Smooth muscle cell (in vitro differentiated cells): ENCODE measurements around the gene SLC39A8. TPM values are rescaled to one million over a fixed set of nuclear protein-coding genes. Genes with fewer than 3 reads are reported as not detected.

ENCODE experiments used
- DNase-seq: peaks from one replicate; lab custom pipeline; 2025; ENCODE audit not compliant: unreplicated experiment; lab: John Stamatoyannopoulos, UW
- H2AFZ ChIP-seq: fragments of 200-600 bp; sonication (generic); 2 replicates; pipeline ENCODE4 v1.6.0; 2016; ENCODE audit warnings: antibody characterized with exemption, low read depth, mild to moderate bottlenecking
- H3F3A ChIP-seq: fragments of 200-600 bp; sonication (generic); 2 replicates; pipeline ENCODE4 v1.6.0; 2017; ENCODE audit warnings: antibody characterized with exemption, low read depth
- H3K27ac ChIP-seq: fragments of 200-600 bp; sonication (generic); 2 replicates; pipeline ENCODE4 v1.5.1; 2016; ENCODE audit warnings: low read depth, mild to moderate bottlenecking
- H3K27me3 ChIP-seq: fragments of 200-600 bp; sonication (generic); 2 replicates; pipeline ENCODE4 v1.6.1; 2016; ENCODE audit warnings: low read depth, mild to moderate bottlenecking
- H3K36me3 ChIP-seq: fragments of 200-600 bp; sonication (generic); 2 replicates; pipeline ENCODE4 v1.5.1; 2016; ENCODE audit warnings: low read depth
- H3K4me1 ChIP-seq: fragments of 200-600 bp; sonication (generic); 2 replicates; pipeline ENCODE4 v1.5.1; 2016; ENCODE audit warnings: low read depth
- H3K4me2 ChIP-seq: fragments of 200-600 bp; sonication (generic); 2 replicates; pipeline ENCODE4 v1.6.0; 2016; ENCODE audit warnings: mild to moderate bottlenecking
- H3K4me3 ChIP-seq: fragments of 200-600 bp; sonication (generic); 2 replicates; pipeline ENCODE4 v1.5.1; 2016; ENCODE audit warnings: mild to moderate bottlenecking
- H3K79me2 ChIP-seq: fragments of 200-600 bp; sonication (generic); 2 replicates; pipeline ENCODE4 v1.6.0; 2016; ENCODE audit warnings: low read depth, mild to moderate bottlenecking
- H3K9ac ChIP-seq: fragments of 200-600 bp; sonication (generic); 2 replicates; pipeline ENCODE4 v1.6.0; 2016; ENCODE audit warnings: low read depth
- H3K9me3 ChIP-seq: fragments of 200-600 bp; sonication (generic); replicated peaks from 2 replicates; pipeline ENCODE4 v1.5.1; 2016; ENCODE audit warnings: low read depth
- H4K20me1 ChIP-seq: fragments of 200-600 bp; sonication (generic); 2 replicates; pipeline ENCODE4 v1.6.0; 2016; ENCODE audit warnings: low read depth
- WGBS: methylation state at CpG from one replicate; pipeline ENCODE4 v1.1.7; 2016; ENCODE audit warnings: low lambda C conversion rate; 5-methylcytosine and 5-hydroxymethylcytosine counted together
- polyA plus RNA-seq: library from polyadenylated mRNA; unstranded; fragments of >200 nt; fragmentation: Nextera tagmentation; extraction: Ambion mirVana; gene quantifications from 2 replicates; pipeline ENCODE4 v1.2.1, GENCODE V29; 2016
- total RNA-seq: library from RNA; depleted of rRNA; stranded (reverse); fragments of >200 nt; gene quantifications from 2 replicates; pipeline ENCODE4 v1.2.3, GENCODE V29; 2014
- TF ChIP-seq, protein P1 (sequence below): fragments of 200-600 bp; sonication (generic); IDR thresholded peaks from 2 replicates; pipeline ENCODE4 v1.5.1; 2017; ENCODE audit warnings: borderline replicate concordance, mild to moderate bottlenecking, antibody characterized with exemption; ENCODE audit not compliant: insufficient read depth, poor library complexity, severe bottlenecking

SLC39A8 gene
- total and polyA plus RNA-seq, 2 experiments from 2014 or later: 3.7 to 16.1 TPM

DNA sequence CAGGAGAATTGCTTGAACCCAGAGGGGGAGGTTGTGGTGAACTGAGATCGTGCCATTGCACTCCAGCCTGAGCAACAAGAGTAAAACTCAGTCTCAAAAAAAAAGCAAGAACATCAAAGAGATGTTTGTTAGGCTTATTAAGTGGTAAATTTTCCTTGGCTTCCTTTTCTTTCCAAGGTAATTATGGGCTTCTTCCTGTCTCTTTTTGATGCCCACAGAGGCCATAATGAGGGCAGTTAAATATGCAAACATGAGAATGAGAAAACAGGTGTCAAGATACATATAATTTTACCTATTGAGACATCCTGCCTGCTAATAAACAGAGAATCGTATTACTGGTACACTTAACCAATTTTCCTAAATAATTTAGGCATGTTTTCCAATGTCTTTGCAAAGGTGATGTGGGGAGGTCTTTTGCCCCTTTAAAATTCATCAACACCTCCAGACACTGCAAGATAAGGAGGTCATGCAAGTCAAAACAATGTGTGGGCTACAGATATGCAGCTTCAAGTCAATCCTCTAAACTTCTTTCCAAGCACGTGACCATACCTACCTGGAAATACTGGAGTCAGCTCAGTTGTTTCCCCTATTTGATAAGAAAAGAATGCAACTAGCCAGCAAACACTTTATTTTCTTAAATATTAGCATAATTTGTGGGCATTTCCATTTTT, 2.7 kb downstream of the SLC39A8 start:
- H3K4me2 ChIP-seq: no peak overlapping the region
- H3K27ac ChIP-seq: no peak overlapping the region
- whole genome bisulfite sequencing: 53% methylated on average over 3 of the region's 3 CpGs
- H2AFZ ChIP-seq: no peak overlapping the region
- H3K4me1 ChIP-seq: peaks cover 9% of the 10 kb centered on the region
- no peak overlapping the region for H3K9ac ChIP-seq
- no peaks in the 10 kb centered on the region for H4K20me1 ChIP-seq
- no peaks in the 10 kb centered on the region for H3F3A ChIP-seq
- DNase-seq: no peak
- H3K27me3 ChIP-seq: no peaks in the 10 kb centered on the region
- TF ChIP-seq, protein P1, sequence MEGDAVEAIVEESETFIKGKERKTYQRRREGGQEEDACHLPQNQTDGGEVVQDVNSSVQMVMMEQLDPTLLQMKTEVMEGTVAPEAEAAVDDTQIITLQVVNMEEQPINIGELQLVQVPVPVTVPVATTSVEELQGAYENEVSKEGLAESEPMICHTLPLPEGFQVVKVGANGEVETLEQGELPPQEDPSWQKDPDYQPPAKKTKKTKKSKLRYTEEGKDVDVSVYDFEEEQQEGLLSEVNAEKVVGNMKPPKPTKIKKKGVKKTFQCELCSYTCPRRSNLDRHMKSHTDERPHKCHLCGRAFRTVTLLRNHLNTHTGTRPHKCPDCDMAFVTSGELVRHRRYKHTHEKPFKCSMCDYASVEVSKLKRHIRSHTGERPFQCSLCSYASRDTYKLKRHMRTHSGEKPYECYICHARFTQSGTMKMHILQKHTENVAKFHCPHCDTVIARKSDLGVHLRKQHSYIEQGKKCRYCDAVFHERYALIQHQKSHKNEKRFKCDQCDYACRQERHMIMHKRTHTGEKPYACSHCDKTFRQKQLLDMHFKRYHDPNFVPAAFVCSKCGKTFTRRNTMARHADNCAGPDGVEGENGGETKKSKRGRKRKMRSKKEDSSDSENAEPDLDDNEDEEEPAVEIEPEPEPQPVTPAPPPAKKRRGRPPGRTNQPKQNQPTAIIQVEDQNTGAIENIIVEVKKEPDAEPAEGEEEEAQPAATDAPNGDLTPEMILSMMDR: no peak
- no peaks in the 10 kb centered on the region for H3K9me3 ChIP-seq
- H3K36me3 ChIP-seq: no peaks in the 10 kb centered on the region
- no peak overlapping the region for H3K4me3 ChIP-seq
- H3K79me2 ChIP-seq: no peaks in the 10 kb centered on the region

DNA sequence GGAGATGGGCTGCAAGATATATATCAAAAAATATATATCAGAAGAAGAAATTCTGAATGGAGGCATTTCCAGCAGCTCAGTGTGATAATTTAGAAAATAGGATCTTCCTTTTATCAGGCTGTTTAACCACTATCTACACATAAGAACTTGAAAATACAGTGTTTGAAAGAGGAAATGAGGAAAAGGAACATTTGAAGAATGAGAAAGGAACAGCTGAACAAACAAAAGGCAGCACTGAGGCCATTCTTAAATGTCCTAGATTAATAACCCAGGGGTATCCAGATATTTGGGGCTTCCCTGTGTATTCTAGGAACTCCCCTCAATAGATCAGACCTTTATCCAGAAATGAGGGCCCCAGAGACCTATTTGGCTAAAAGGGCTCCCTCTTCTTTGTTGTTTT, 4.1 kb downstream of the SLC39A8 start:
- TF ChIP-seq, protein P1: no peak
- H4K20me1 ChIP-seq: no peaks in the 10 kb centered on the region

DNA sequence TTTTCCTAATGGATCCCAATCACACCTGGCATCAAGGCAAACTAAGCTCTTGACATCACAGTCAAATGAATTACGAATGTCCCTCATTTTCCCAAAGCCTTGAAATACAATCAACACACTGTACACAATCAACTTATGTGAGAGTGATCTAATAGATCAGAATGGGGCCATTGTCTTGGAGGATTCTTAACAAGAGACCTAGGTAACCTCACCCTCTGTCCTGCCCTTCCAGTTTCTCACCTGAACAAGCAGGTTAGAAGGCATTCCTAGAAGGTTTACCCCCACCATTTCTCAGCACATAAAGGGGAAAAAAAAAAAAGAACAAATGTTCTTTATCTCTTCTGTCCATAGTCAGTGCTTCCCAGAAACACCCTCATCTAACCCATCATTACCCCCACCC, 6.3 kb downstream of the SLC39A8 start:
- H3K4me1 ChIP-seq: peaks cover 7% of the 10 kb centered on the region
- DNase-seq: no peak
- H4K20me1 ChIP-seq: no peaks in the 10 kb centered on the region
- no peaks in the 10 kb centered on the region for H3K79me2 ChIP-seq
- TF ChIP-seq, protein P1: no peak
- no peaks in the 10 kb centered on the region for H3K27me3 ChIP-seq
- peak overlapping the region; percentile 58 for H3K27ac ChIP-seq
- no peaks in the 10 kb centered on the region for H3F3A ChIP-seq
- H2AFZ ChIP-seq: no peak overlapping the region
- H3K4me3 ChIP-seq: no peak overlapping the region
- H3K9ac ChIP-seq: no peak overlapping the region
- H3K4me2 ChIP-seq: no peak overlapping the region
- 79% methylated on average over 1 of the region's 1 CpG for WGBS
- no peaks in the 10 kb centered on the region for H3K36me3 ChIP-seq
- H3K9me3 ChIP-seq: no peaks in the 10 kb centered on the region

More for the DNA sequence above, 4.1 kb downstream of the SLC39A8 start:
- Histone ChIP-seq H3K36me3 (no peaks in the 10 kb centered on the region), H2AFZ (no peak overlapping the region), H3K79me2 (no peaks in the 10 kb centered on the region), H3K27me3 (no peaks in the 10 kb centered on the region), H3K27ac (no peak overlapping the region), H3K4me2 (no peak overlapping the region), H3K4me1 (peaks cover 9% of the 10 kb centered on the region), H3K4me3 (no peak overlapping the region), H3K9ac (no peak overlapping the region), H3K9me3 (no peaks in the 10 kb centered on the region), H3F3A (no peaks in the 10 kb centered on the region)
- no peak for DNase-seq

DNA sequence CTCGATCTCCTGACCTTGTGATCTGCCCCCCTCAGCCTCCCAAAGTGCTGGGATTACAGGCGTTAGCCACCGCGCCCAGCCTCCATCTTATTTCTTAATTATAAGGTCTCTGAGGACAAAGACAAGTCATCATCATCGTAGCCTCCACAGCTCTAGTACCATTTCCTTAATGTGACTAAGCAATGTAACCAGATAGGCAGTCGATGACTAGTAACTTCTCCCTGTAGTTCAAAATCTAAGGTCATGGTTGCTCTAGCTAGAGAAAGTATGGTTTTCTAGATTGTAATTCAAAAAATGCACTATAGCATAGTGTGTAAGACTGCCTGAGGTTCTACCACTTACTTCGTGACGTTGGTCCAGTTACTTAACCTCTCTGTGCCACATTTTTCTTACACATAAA, 6.9 kb downstream of the SLC39A8 start:
- 88% methylated on average over 8 of the region's 8 CpGs for WGBS
- H4K20me1 ChIP-seq: no peaks in the 10 kb centered on the region
- H3F3A ChIP-seq: no peaks in the 10 kb centered on the region
- H3K27ac ChIP-seq: peak overlapping the region; percentile 58
- no peak overlapping the region for H3K4me2 ChIP-seq
- no peaks in the 10 kb centered on the region for H3K36me3 ChIP-seq
- no peaks in the 10 kb centered on the region for H3K79me2 ChIP-seq
- no peak overlapping the region for H3K9ac ChIP-seq
- peaks cover 1% of the 10 kb centered on the region for H3K4me1 ChIP-seq
- no peaks in the 10 kb centered on the region for H3K27me3 ChIP-seq
- H2AFZ ChIP-seq: no peak overlapping the region
- no peak for DNase-seq
- no peaks in the 10 kb centered on the region for H3K9me3 ChIP-seq
- H3K4me3 ChIP-seq: no peak overlapping the region
- TF ChIP-seq, protein P1: no peak
